ENCODE data around the gene JAKMIP2. TPM values are rescaled to one million over a fixed set of nuclear protein-coding genes. Genes with fewer than 3 reads are reported as not detected.

JAKMIP2 gene
- total RNA-seq, 4 donors from 2014 or later: 0.45 TPM; not detected in 3

DNA sequence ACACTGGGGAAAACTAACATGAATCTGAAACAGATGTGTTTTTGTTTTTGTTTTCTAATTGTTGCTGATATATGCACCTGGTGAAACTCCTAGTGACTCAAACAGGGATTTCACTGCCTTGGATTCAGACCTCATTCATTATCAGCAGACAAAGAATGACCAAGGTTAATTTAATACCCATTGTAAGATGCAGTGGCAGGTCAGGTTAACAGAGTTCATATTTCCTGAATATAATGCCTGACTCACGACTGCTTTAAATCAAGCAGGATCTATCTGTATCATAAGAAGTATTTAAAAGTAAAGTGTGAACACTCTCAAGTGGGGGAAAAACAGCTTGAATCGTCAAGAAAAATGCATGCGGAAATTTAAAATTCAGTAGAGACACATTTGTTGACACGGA, 5.5 kb downstream of the JAKMIP2 start:
- H3K4me3 ChIP-seq: no peak overlapping the region
- peaks cover 4% of the 10 kb centered on the region for H3K27me3 ChIP-seq
- TF ChIP-seq EP300 (IDR thresholded peaks at IDR 0.05) (no peak), POLR2AphosphoS5 (IDR thresholded peaks at IDR 0.05) (no peak), CTCF (IDR thresholded peaks at IDR 0.05) (no peak), POLR2A (IDR thresholded peaks at IDR 0.05) (no peak)
- no peaks in the 10 kb centered on the region for H3K4me1 ChIP-seq
- 90% methylated on average over 4 of the region's 4 CpGs for WGBS
- H3K27ac ChIP-seq: no peak overlapping the region
- no peaks in the 10 kb centered on the region for H3K36me3 ChIP-seq
- no peak for DNase-seq (ENCODE audit: low spot score in 2 of 2)
- H3K9me3 ChIP-seq: no peaks in the 10 kb centered on the region

- H3K4me3 ChIP-seq: no peak overlapping the region
- no peaks in the 10 kb centered on the region for H3K36me3 ChIP-seq
- no peaks in the 10 kb centered on the region for H3K9me3 ChIP-seq
- 83% methylated on average over 2 of the region's 2 CpGs for WGBS
- no peaks in the 10 kb centered on the region for H3K27me3 ChIP-seq
- no peaks in the 10 kb centered on the region for H3K4me1 ChIP-seq
- no peak overlapping the region for H3K27ac ChIP-seq
- TF ChIP-seq EP300 (IDR thresholded peaks at IDR 0.05) (no peak), POLR2AphosphoS5 (IDR thresholded peaks at IDR 0.05) (no peak), CTCF (IDR thresholded peaks at IDR 0.05) (no peak), POLR2A (IDR thresholded peaks at IDR 0.05) (no peak)
- DNase-seq (ENCODE audit: low spot score in 2 of 2): no peak
Measured at GRCh38 chr5:147773587-147773986, 8.9 kb downstream of the JAKMIP2 start.

DNA sequence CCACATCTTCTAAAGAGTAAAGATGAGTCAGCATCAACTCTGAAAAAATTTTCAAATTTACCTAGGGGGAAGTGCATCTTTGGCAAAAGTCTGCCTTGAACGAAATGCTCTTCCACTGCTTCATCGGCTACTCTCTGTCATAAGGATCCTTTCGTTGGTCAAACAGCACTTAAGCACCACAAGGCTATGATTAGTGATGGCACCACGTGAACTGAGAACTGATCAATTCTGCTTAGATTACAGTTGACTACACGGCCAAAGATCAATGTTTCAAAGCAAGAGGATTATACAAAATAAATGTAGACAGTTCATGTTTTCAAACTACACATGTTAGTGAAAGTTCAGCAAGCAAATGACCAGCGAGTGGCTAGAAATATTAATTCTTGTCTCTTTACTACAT, 9.4 kb downstream of the JAKMIP2 start:
- Histone ChIP-seq H3K36me3 (no peaks in the 10 kb centered on the region), H3K4me3 (no peak overlapping the region), H3K27me3 (no peaks in the 10 kb centered on the region), H3K4me1 (no peaks in the 10 kb centered on the region), H3K27ac (no peak overlapping the region), H3K9me3 (no peaks in the 10 kb centered on the region)
- 93% methylated on average over 6 of the region's 6 CpGs for WGBS
- no peak for DNase-seq (ENCODE audit: low spot score in 2 of 2)
- TF ChIP-seq CTCF (IDR thresholded peaks at IDR 0.05) (no peak), EP300 (IDR thresholded peaks at IDR 0.05) (no peak), POLR2A (IDR thresholded peaks at IDR 0.05) (no peak), POLR2AphosphoS5 (IDR thresholded peaks at IDR 0.05) (no peak)

DNA sequence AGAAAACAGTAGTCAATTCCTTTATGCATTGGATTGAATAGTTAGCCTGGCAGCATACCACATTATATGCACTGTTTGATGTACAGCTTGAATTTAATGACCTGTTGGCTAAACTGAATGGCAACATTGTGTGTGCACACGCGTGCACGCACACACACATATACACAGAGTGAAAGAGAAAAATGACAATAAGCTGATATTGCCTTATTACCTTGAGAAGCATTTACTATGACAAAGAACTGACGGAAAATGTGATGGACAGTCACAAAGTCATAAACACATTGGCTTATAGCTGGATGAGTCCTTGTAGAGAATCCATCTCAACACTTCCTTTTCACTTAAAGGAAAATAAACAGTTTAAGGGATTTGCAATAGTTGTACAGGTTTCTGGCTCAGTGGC, 15.5 kb downstream of the JAKMIP2 start:
- H3K9me3 ChIP-seq: no peaks in the 10 kb centered on the region
- H3K27ac ChIP-seq: no peak overlapping the region
- TF ChIP-seq EP300 (IDR thresholded peaks at IDR 0.05) (no peak), POLR2AphosphoS5 (IDR thresholded peaks at IDR 0.05) (no peak), POLR2A (IDR thresholded peaks at IDR 0.05) (no peak), CTCF (IDR thresholded peaks at IDR 0.05) (no peak)
- H3K4me3 ChIP-seq: no peak overlapping the region
- 98% methylated on average over 4 of the region's 4 CpGs for WGBS
- no peaks in the 10 kb centered on the region for H3K36me3 ChIP-seq
- DNase-seq (ENCODE audit: low spot score in 2 of 2): no peak
- H3K27me3 ChIP-seq: no peaks in the 10 kb centered on the region
- H3K4me1 ChIP-seq: no peaks in the 10 kb centered on the region

GRCh38 chr5:147763791-147764525, 18.6 kb downstream of the JAKMIP2 start:
- Histone ChIP-seq H3K27ac (no peak overlapping the region), H3K4me1 (no peaks in the 10 kb centered on the region), H3K9me3 (no peaks in the 10 kb centered on the region), H3K4me3 (no peak overlapping the region), H3K36me3 (no peaks in the 10 kb centered on the region), H3K27me3 (no peaks in the 10 kb centered on the region)
- TF ChIP-seq EP300 (IDR thresholded peaks at IDR 0.05): no peak
- no peak for TF ChIP-seq CTCF (IDR thresholded peaks at IDR 0.05)
- TF ChIP-seq POLR2AphosphoS5 (IDR thresholded peaks at IDR 0.05): no peak
- WGBS: 74% methylated on average over 4 of the region's 4 CpGs
- DNase-seq (ENCODE audit: low spot score in 2 of 2): no peak
